ENCODE data around the gene FHL2. TPM values are rescaled to one million over a fixed set of nuclear protein-coding genes. Genes with fewer than 3 reads are reported as not detected.

FHL2 gene
- total and polyA plus RNA-seq, 2 donors (not counting 3 experiments of a cell fraction or from before 2014, with no cell fraction given) = 197 to 491 TPM

- ChIA-PET CTCF (interaction anchor here (1.6 kb wide), 1 partner anchor 24 kb away, joined by 3 read pairs; no protein-coding TSS in a partner anchor), POLR2A (no interaction called here)
- DNase-seq (ENCODE audit: low read depth, low spot score) = peak; percentile 19
- dilution Hi-C loops (cut with MboI; ENCODE audit: extremely low pct_ligation_motif_present, low sequenced_read_pairs) (no loop called here), intact Hi-C loops (cut with micrococcal nuclease) (no loop called here)
- Histone ChIP-seq H3K27ac (ENCODE audit: insufficient read depth, low read depth, low read length) (peak overlapping the region; percentile 20), H3K9ac (replicated peaks; ENCODE audit: extremely low read depth, insufficient read depth, low read length) (no peak overlapping the region), H3K4me1 (ENCODE audit: control insufficient read depth, extremely low read depth, insufficient read depth, low read length) (peaks cover 61% of the 10 kb centered on the region), H3K9me3 (replicated peaks; ENCODE audit: control insufficient read depth, insufficient read depth, low read length) (no peaks in the 10 kb centered on the region), H2AFZ (ENCODE audit: low read depth, low read length) (no peak overlapping the region), H3K79me2 (ENCODE audit: control insufficient read depth, insufficient read depth, low read length) (peaks cover 87% of the 10 kb centered on the region), H3K4me2 (ENCODE audit: insufficient read depth, low read length) (no peak overlapping the region), H4K20me1 (replicated peaks; ENCODE audit: control insufficient read depth, extremely low read depth, insufficient read depth, low read length) (no peaks in the 10 kb centered on the region), H3K9me1 (replicated peaks; ENCODE audit: control insufficient read depth, extremely low read depth, insufficient read depth, low read length) (no peaks in the 10 kb centered on the region), H3K4me3 (replicated peaks in 1 of 3; ENCODE audit: insufficient read depth in 1 of 3, low read depth in 1 of 3, low read length in 3 of 3) (no peak overlapping the region), H3K27me3 (ENCODE audit: control insufficient read depth in 2 of 2, insufficient read depth in 2 of 2, low read length in 2 of 2) (no peaks in the 10 kb centered on the region), H3K36me3 (ENCODE audit: control insufficient read depth in 2 of 2, extremely low read depth in 1 of 2, insufficient read depth in 2 of 2, low read length in 2 of 2) (peaks cover 38 to 45% of the 10 kb centered on the region in 2 experiments)
- FAIRE-seq = no peak
- TF ChIP-seq JUN (IDR thresholded peaks at IDR 0.05; ENCODE audit: borderline replicate concordance, insufficient read depth, insufficient read length, low read depth) (no peak), MAX (IDR thresholded peaks at IDR 0.05; ENCODE audit: insufficient read depth, insufficient read length) (no peak), GATA2 (IDR thresholded peaks at IDR 0.05; ENCODE audit: insufficient read depth, insufficient read length, low read depth, low read length) (no peak), MYC (IDR thresholded peaks at IDR 0.05; ENCODE audit: low read depth, low read length) (no peak), CTCF (IDR thresholded peaks at IDR 0.05; ENCODE audit: extremely low read depth in 1 of 2, insufficient read depth in 1 of 2, low read depth in 1 of 2, low read length in 2 of 2) (no peak), FOS (IDR thresholded peaks at IDR 0.05; ENCODE audit: borderline replicate concordance, insufficient read depth, low read length) (no peak), POLR2AphosphoS5 (IDR thresholded peaks at IDR 0.05; ENCODE audit: insufficient read depth, low read depth, low read length) (peak; percentile 16), EZH2 (IDR thresholded peaks at IDR 0.05; ENCODE audit: borderline replicate concordance, low read depth, low read length, severe bottlenecking) (no peak), POLR2A (IDR thresholded peaks at IDR 0.05; ENCODE audit: low read depth, low read length) (peak; percentile 35)
- BruUV-seq (replicated peaks) = no TSS peak
Observed at GRCh38 chr2:105385731-105386540, 12.9 kb downstream of the FHL2 start.

Measured in endothelial cell of umbilical vein (primary cell).